MCF 10A (cell line): ENCODE data around the gene MYADML2. TPM values are rescaled to one million over a fixed set of nuclear protein-coding genes. Genes with fewer than 3 reads are reported as not detected.

Source experiments
- BruUV-seq: library from RNA; stranded (reverse); fragments of 400-500 nt; replicated peaks from 2 replicates; lab custom pipeline; 2021; lab: Mats Ljungman, UMichigan
- CTCF ChIA-PET: fragments of 300-600 bp; sonication (Branson Sonifier 250); formaldehyde crosslinking; extraction: SDS; loops from one replicate; lab custom pipeline; 2021; ENCODE audit warnings: antibody characterized with exemption, inconsistent platforms; lab: Yijun Ruan, JAX
- POLR2A ChIA-PET: fragments of 300-600, 350-650 bp; sonication (Branson Sonifier 250); formaldehyde crosslinking; extraction: SDS; loops from one replicate; lab custom pipeline; 2020; ENCODE audit warnings: antibody characterized with exemption, inconsistent platforms; lab: Yijun Ruan, JAX
- DNase-seq: peaks from one replicate; pipeline ENCODE4 v3.0.0-alpha.2; 2018; ENCODE audit not compliant: unreplicated experiment
- H3K27ac Mint-ChIP-seq: one replicate; pipeline ENCODE4 v1.8.0; 2022; ENCODE audit warnings: mild to moderate bottlenecking, low read depth, mixed read lengths; ENCODE audit not compliant: unreplicated experiment
- H3K27me3 Mint-ChIP-seq: one replicate; pipeline ENCODE4 v1.8.0; 2022; ENCODE audit warnings: mixed read lengths; ENCODE audit not compliant: insufficient read depth, unreplicated experiment
- H3K36me3 Mint-ChIP-seq: one replicate; pipeline ENCODE4 v1.8.0; 2022; ENCODE audit warnings: mild to moderate bottlenecking, moderate library complexity, mixed read lengths; ENCODE audit not compliant: insufficient read depth, unreplicated experiment
- H3K4me1 Mint-ChIP-seq: one replicate; pipeline ENCODE4 v1.8.0; 2022; ENCODE audit warnings: mixed read lengths; ENCODE audit not compliant: insufficient read depth, unreplicated experiment
- H3K4me3 Mint-ChIP-seq: one replicate; pipeline ENCODE4 v1.8.0; 2022; ENCODE audit warnings: mild to moderate bottlenecking, moderate library complexity, mixed read lengths; ENCODE audit not compliant: unreplicated experiment
- H3K9me3 Mint-ChIP-seq: one replicate; pipeline ENCODE4 v1.8.0; 2022; ENCODE audit warnings: mixed read lengths; ENCODE audit not compliant: unreplicated experiment
- CTCF ChIP-seq: fragments of 200-600 bp; IDR thresholded peaks from one replicate; pipeline ENCODE4 v1.8.0; 2022; ENCODE audit warnings: antibody characterized with exemption, mild to moderate bottlenecking; ENCODE audit not compliant: unreplicated experiment
- intact Hi-C: fragments of 100-400 bp; cut with micrococcal nuclease; formaldehyde crosslinking; loops from 2 replicates; pipeline ENCODE4 v1.14.1; 2022
- total RNA-seq: library from RNA; stranded (reverse); gene quantifications from 2 replicates; pipeline ENCODE4 v1.2.3, GENCODE V29; 2022

MYADML2 gene
- total RNA-seq, 1 experiment from 2014 or later: not detected

- H3K9me3 Mint-ChIP-seq: no peaks in the 10 kb centered on the region
- H3K27me3 Mint-ChIP-seq: no peaks in the 10 kb centered on the region
- POLR2A ChIA-PET: interaction anchor here (0.6 to 2.4 kb wide), 5 partner anchors 17 to 167 kb away, joined by 3 to 9 read pairs (median 6); no protein-coding TSS in a partner anchor
- peaks cover 77% of the 10 kb centered on the region for H3K36me3 Mint-ChIP-seq
- peaks cover 22% of the 10 kb centered on the region for H3K4me1 Mint-ChIP-seq
- intact Hi-C loops: no loop called here
- peak overlapping the region; percentile 91 for H3K4me3 Mint-ChIP-seq
- BruUV-seq: no TSS peak
- no peak for TF ChIP-seq CTCF
- peak overlapping the region; percentile 96 for H3K27ac Mint-ChIP-seq
- CTCF ChIA-PET: interaction anchor here (0.7 to 2.5 kb wide), 2 partner anchors 130 to 206 kb away, joined by 4 to 6 read pairs; no protein-coding TSS in a partner anchor
- no peak for DNase-seq
Measured at GRCh38 chr17:81890447-81891302, 56.4 kb downstream of the MYADML2 start.

Other genes starting within 250 kb of the MYADML2 start
- gene MRPL12, start 243.9 kb downstream of the MYADML2 start, total RNA-seq: 82.6 and 143 TPM in 2 replicates
- gene SLC25A10, start 234.9 kb downstream of the MYADML2 start, total RNA-seq: 5.1 and 9.5 TPM in 2 replicates
- not detected in 2 replicates for gene GCGR, start 143.1 kb downstream of the MYADML2 start, total RNA-seq
- gene MCRIP1, start 113.9 kb downstream of the MYADML2 start, total RNA-seq: 35.6 and 39.2 TPM in 2 replicates
- 0.29 TPM in 1 of 2 replicates, not detected in the other for gene PPP1R27, start 112.2 kb downstream of the MYADML2 start, total RNA-seq
- gene P4HB, start 86.7 kb downstream of the MYADML2 start, total RNA-seq: 894 and 1,111 TPM in 2 replicates
- gene ARHGDIA, start 75.9 kb downstream of the MYADML2 start, total RNA-seq: 271 and 324 TPM in 2 replicates
- 114 and 115 TPM in 2 replicates for gene ALYREF, start 55.6 kb downstream of the MYADML2 start, total RNA-seq
- gene ANAPC11, start 55.5 kb downstream of the MYADML2 start, total RNA-seq: 144 and 151 TPM in 2 replicates
- gene NPB, start 45.0 kb downstream of the MYADML2 start, total RNA-seq: 0.28 TPM in 1 of 2 replicates, not detected in the other
- gene PCYT2, start 35.8 kb downstream of the MYADML2 start, total RNA-seq: 26.5 and 26.8 TPM in 2 replicates
- gene SIRT7, start 29.1 kb downstream of the MYADML2 start, total RNA-seq: 36.6 and 44.8 TPM in 2 replicates
- 38.1 and 48.9 TPM in 2 replicates for gene MAFG, start 19.5 kb downstream of the MYADML2 start, total RNA-seq
- 151 and 154 TPM in 2 replicates for gene PYCR1, start 9.9 kb downstream of the MYADML2 start, total RNA-seq
- not detected in 2 replicates for gene NOTUM, start 14.0 kb upstream of the MYADML2 start, total RNA-seq
- 24.9 and 29.7 TPM in 2 replicates for gene ASPSCR1, start 30.4 kb upstream of the MYADML2 start, total RNA-seq
- gene CENPX, start 75.6 kb upstream of the MYADML2 start, total RNA-seq: 27.6 and 35.6 TPM in 2 replicates
- 2.6 and 3.4 TPM in 2 replicates for gene LRRC45, start 76.1 kb upstream of the MYADML2 start, total RNA-seq
- 7.1 and 9.7 TPM in 2 replicates for gene RAC3, start 84.4 kb upstream of the MYADML2 start, total RNA-seq
- 77.9 and 111 TPM in 2 replicates for gene DCXR, start 90.5 kb upstream of the MYADML2 start, total RNA-seq
- gene RFNG, start 104.6 kb upstream of the MYADML2 start, total RNA-seq: 37.9 and 38.0 TPM in 2 replicates
- gene GPS1, start 104.7 kb upstream of the MYADML2 start, total RNA-seq: 96.6 and 100 TPM in 2 replicates
- gene DUS1L, start 118.6 kb upstream of the MYADML2 start, total RNA-seq: 116 and 123 TPM in 2 replicates
- gene FASN, start 151.0 kb upstream of the MYADML2 start, total RNA-seq: 114 and 120 TPM in 2 replicates